ENCODE data around the gene FBLN5.

The FBLN5 gene

GRCh38 chr14:91945751-91946621 lies 1.5 kb downstream of the FBLN5 start:
- Histone ChIP-seq H3K4me3 (ENCODE audit: low read length) (no peak overlapping the region), H3K79me2 (ENCODE audit: control insufficient read depth, low read length) (no peaks in the 10 kb centered on the region), H3K27me3 (ENCODE audit: control insufficient read depth, low read length) (peaks cover 4% of the 10 kb centered on the region; the same call in 1 of the 2 replicates), H3K9me2 (replicated peaks; ENCODE audit: control insufficient read depth, low read length) (no peaks in the 10 kb centered on the region), H4K20me1 (ENCODE audit: control insufficient read depth, insufficient read depth, low read depth, low read length) (no peaks in the 10 kb centered on the region), H3F3A (ENCODE audit: control insufficient read depth, insufficient read depth) (no peaks in the 10 kb centered on the region), H3K9me3 (ENCODE audit: control insufficient read depth, insufficient read depth, low read length) (no peaks in the 10 kb centered on the region), H3K27ac (ENCODE audit: low read depth, low read length) (no peak overlapping the region), H3K36me3 (ENCODE audit: control insufficient read depth, low read length) (no peaks in the 10 kb centered on the region), H3K4me2 (ENCODE audit: low read length) (no peak overlapping the region), H3K4me1 (ENCODE audit: control insufficient read depth, low read length) (no peaks in the 10 kb centered on the region)
- TF ChIP-seq EZH2phosphoT487 (IDR thresholded peaks at IDR 0.05; ENCODE audit: borderline replicate concordance, low read length) (no peak), CTCF (IDR thresholded peaks at IDR 0.05; ENCODE audit: low read depth, low read length, poor library complexity, severe bottlenecking) (no peak)

- no peaks in the 10 kb centered on the region for H3K4me1 ChIP-seq (ENCODE audit: control insufficient read depth, low read length)
- no peaks in the 10 kb centered on the region for H3F3A ChIP-seq (ENCODE audit: control insufficient read depth, insufficient read depth)
- no peaks in the 10 kb centered on the region for H4K20me1 ChIP-seq (ENCODE audit: control insufficient read depth, insufficient read depth, low read depth, low read length)
- no peaks in the 10 kb centered on the region for H3K79me2 ChIP-seq (ENCODE audit: control insufficient read depth, low read length)
- no peak overlapping the region for H3K4me2 ChIP-seq (ENCODE audit: low read length)
- H3K4me3 ChIP-seq (ENCODE audit: low read length), result no peak overlapping the region
- no peak overlapping the region for H3K27ac ChIP-seq (ENCODE audit: low read depth, low read length)
- no peaks in the 10 kb centered on the region for H3K36me3 ChIP-seq (ENCODE audit: control insufficient read depth, low read length)
- H3K9me3 ChIP-seq (ENCODE audit: control insufficient read depth, insufficient read depth, low read length), result no peaks in the 10 kb centered on the region
- peaks cover 4% of the 10 kb centered on the region; the same call in 1 of the 2 replicates for H3K27me3 ChIP-seq (ENCODE audit: control insufficient read depth, low read length)
- H3K9me2 ChIP-seq (replicated peaks; ENCODE audit: control insufficient read depth, low read length), result no peaks in the 10 kb centered on the region
- TF ChIP-seq CTCF (IDR thresholded peaks at IDR 0.05; ENCODE audit: low read depth, low read length, poor library complexity, severe bottlenecking), result no peak
- no peak for TF ChIP-seq EZH2phosphoT487 (IDR thresholded peaks at IDR 0.05; ENCODE audit: borderline replicate concordance, low read length)
Measured at GRCh38 chr14:91942946-91943345, 4.5 kb downstream of the FBLN5 start.

- H3K36me3 ChIP-seq (ENCODE audit: control insufficient read depth, low read length), result no peaks in the 10 kb centered on the region
- no peaks in the 10 kb centered on the region for H3K4me1 ChIP-seq (ENCODE audit: control insufficient read depth, low read length)
- no peak overlapping the region for H3K27ac ChIP-seq (ENCODE audit: low read depth, low read length)
- H3K9me3 ChIP-seq (ENCODE audit: control insufficient read depth, insufficient read depth, low read length), result no peaks in the 10 kb centered on the region
- no peak overlapping the region for H3K4me3 ChIP-seq (ENCODE audit: low read length)
- H4K20me1 ChIP-seq (ENCODE audit: control insufficient read depth, insufficient read depth, low read depth, low read length), result no peaks in the 10 kb centered on the region
- H3K79me2 ChIP-seq (ENCODE audit: control insufficient read depth, low read length), result no peaks in the 10 kb centered on the region
- H3K9me2 ChIP-seq (replicated peaks; ENCODE audit: control insufficient read depth, low read length), result no peaks in the 10 kb centered on the region
- H3F3A ChIP-seq (ENCODE audit: control insufficient read depth, insufficient read depth), result no peaks in the 10 kb centered on the region
- H3K4me2 ChIP-seq (ENCODE audit: low read length), result no peak overlapping the region
- peaks cover 4% of the 10 kb centered on the region; the same call in 1 of the 2 replicates for H3K27me3 ChIP-seq (ENCODE audit: control insufficient read depth, low read length)
- no peak for TF ChIP-seq EZH2phosphoT487 (IDR thresholded peaks at IDR 0.05; ENCODE audit: borderline replicate concordance, low read length)
- no peak for TF ChIP-seq CTCF (IDR thresholded peaks at IDR 0.05; ENCODE audit: low read depth, low read length, poor library complexity, severe bottlenecking)
Measured at GRCh38 chr14:91942128-91942527, 5.4 kb downstream of the FBLN5 start.
